Astrocyte (in vitro differentiated cells and primary cell): ENCODE data around the gene ITFG2. TPM values are rescaled to one million over a fixed set of nuclear protein-coding genes. Genes with fewer than 3 reads are reported as not detected.

Experiments used
- DNase-seq: peaks from one replicate; pipeline ENCODE4 v3.0.0-alpha.2; 2010; ENCODE audit warnings: low read depth
- FAIRE-seq: peaks from 2 replicates; lab custom pipeline; 2011; peaks lifted over from hg19 to GRCh38; lab: Jason Lieb, UNC
- H2AFZ ChIP-seq: 2 replicates; pipeline ENCODE4 v1.6.0; 2012; ENCODE audit warnings: low read depth, low read length, inconsistent platforms
- H3K27ac ChIP-seq: 2 replicates; pipeline ENCODE4 v1.5.1; 2011; ENCODE audit warnings: low read depth, low read length, inconsistent platforms
- H3K27me3 ChIP-seq: 2 replicates; pipeline ENCODE4 v1.6.0; 2011; ENCODE audit warnings: low read length, inconsistent platforms; ENCODE audit not compliant: insufficient read depth
- H3K36me3 ChIP-seq: 2 replicates; pipeline ENCODE4 v1.5.1; 2011; ENCODE audit warnings: low read length, inconsistent platforms; ENCODE audit not compliant: insufficient read depth
- H3K4me1 ChIP-seq: 2 replicates; pipeline ENCODE4 v1.5.1; 2011; ENCODE audit warnings: low read length, inconsistent platforms; ENCODE audit not compliant: insufficient read depth
- H3K4me2 ChIP-seq: 2 replicates; pipeline ENCODE4 v1.6.0; 2012; ENCODE audit warnings: low read length, inconsistent platforms
- H3K4me3 ChIP-seq: 2 replicates; pipeline ENCODE4 v1.5.1; 2011; ENCODE audit warnings: low read depth, mild to moderate bottlenecking, low read length, inconsistent platforms; ENCODE audit not compliant: insufficient read depth
- H3K79me2 ChIP-seq: 2 replicates; pipeline ENCODE4 v1.6.0; 2012; ENCODE audit warnings: mild to moderate bottlenecking, low read length, inconsistent platforms; ENCODE audit not compliant: insufficient read depth
- H3K9ac ChIP-seq: 2 replicates; pipeline ENCODE4 v1.6.0; 2012; ENCODE audit warnings: mild to moderate bottlenecking, low read length, inconsistent platforms
- H3K9me3 ChIP-seq: 2 replicates; pipeline ENCODE4 v1.5.1; 2012; ENCODE audit warnings: low read depth, mild to moderate bottlenecking, low read length, inconsistent platforms; ENCODE audit not compliant: insufficient read depth
- H4K20me1 ChIP-seq: 2 replicates; pipeline ENCODE4 v1.6.0; 2012; ENCODE audit warnings: low read length, inconsistent platforms; ENCODE audit not compliant: insufficient read depth
- H3K27ac Mint-ChIP-seq: one replicate; pipeline ENCODE4 v1.8.0; 2021; ENCODE audit warnings: mild to moderate bottlenecking, mixed read lengths; ENCODE audit not compliant: unreplicated experiment
- H3K27me3 Mint-ChIP-seq: one replicate; pipeline ENCODE4 v1.8.0; 2021; ENCODE audit warnings: low read depth, mixed read lengths; ENCODE audit not compliant: unreplicated experiment
- H3K36me3 Mint-ChIP-seq: one replicate; pipeline ENCODE4 v1.8.0; 2021; ENCODE audit warnings: low read depth, mixed read lengths; ENCODE audit not compliant: unreplicated experiment
- H3K4me1 Mint-ChIP-seq: one replicate; pipeline ENCODE4 v1.8.0; 2021; ENCODE audit warnings: low read depth, mixed read lengths; ENCODE audit not compliant: unreplicated experiment
- H3K4me3 Mint-ChIP-seq: one replicate; pipeline ENCODE4 v1.8.0; 2021; ENCODE audit warnings: mild to moderate bottlenecking, moderate library complexity, mixed read lengths; ENCODE audit not compliant: unreplicated experiment
- H3K9me3 Mint-ChIP-seq: one replicate; pipeline ENCODE4 v1.8.0; 2021; ENCODE audit warnings: mild to moderate bottlenecking, mixed read lengths; ENCODE audit not compliant: unreplicated experiment
- EZH2 ChIP-seq: IDR thresholded peaks from 2 replicates; pipeline ENCODE4 v1.6.1; 2012; ENCODE audit warnings: mild to moderate bottlenecking, low read length, inconsistent platforms; ENCODE audit not compliant: insufficient read depth
- total RNA-seq: library from RNA; stranded (reverse); gene quantifications from 2 replicates; pipeline ENCODE4 v1.2.1, GENCODE V29; 2021
- TF ChIP-seq, protein P1 (sequence below): IDR thresholded peaks from 2 replicates; pipeline ENCODE4 v1.5.1; 2011; ENCODE audit warnings: low read depth, mild to moderate bottlenecking, inconsistent platforms, low read length, moderate library complexity; ENCODE audit not compliant: insufficient read depth

The ITFG2 gene
- total RNA-seq, 1 donor from 2014 or later, result 20.2 TPM

DNA sequence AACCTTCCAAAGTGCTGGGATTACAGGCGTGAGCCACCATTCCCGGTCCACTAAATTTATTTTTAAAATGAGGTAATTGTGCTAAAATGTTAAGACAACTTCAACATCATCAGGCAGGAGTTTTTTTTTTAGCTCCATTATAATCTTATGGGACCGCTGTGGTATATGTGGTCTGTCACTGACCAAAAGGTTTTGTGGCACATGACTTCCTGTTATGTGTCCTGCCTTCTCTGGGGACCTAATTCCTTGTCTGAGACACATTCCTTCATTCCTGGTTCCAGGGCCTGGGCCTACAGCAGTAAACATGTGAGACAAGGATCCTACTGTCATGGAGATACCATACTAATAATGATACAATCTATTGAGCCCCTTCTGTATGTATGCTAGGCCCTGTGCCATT, 39.5 kb downstream of the ITFG2 start:
- H3K27ac ChIP-seq, result no peak overlapping the region
- no peak for FAIRE-seq
- H3K4me3 ChIP-seq, result no peak overlapping the region
- no peak overlapping the region for H3K4me2 ChIP-seq
- Mint-ChIP-seq H3K4me3 (no peak overlapping the region), H3K27me3 (no peaks in the 10 kb centered on the region), H3K4me1 (peaks cover 18% of the 10 kb centered on the region), H3K27ac (no peak overlapping the region), H3K9me3 (no peaks in the 10 kb centered on the region), H3K36me3 (peaks cover 5% of the 10 kb centered on the region)
- H3K9me3 ChIP-seq, result no peaks in the 10 kb centered on the region
- no peaks in the 10 kb centered on the region for H4K20me1 ChIP-seq
- no peaks in the 10 kb centered on the region for H3K36me3 ChIP-seq
- no peak overlapping the region for H3K9ac ChIP-seq
- H2AFZ ChIP-seq, result no peak overlapping the region
- H3K4me1 ChIP-seq, result peaks cover 9% of the 10 kb centered on the region
- no peaks in the 10 kb centered on the region for H3K27me3 ChIP-seq
- no peaks in the 10 kb centered on the region for H3K79me2 ChIP-seq
- TF ChIP-seq, protein P1, sequence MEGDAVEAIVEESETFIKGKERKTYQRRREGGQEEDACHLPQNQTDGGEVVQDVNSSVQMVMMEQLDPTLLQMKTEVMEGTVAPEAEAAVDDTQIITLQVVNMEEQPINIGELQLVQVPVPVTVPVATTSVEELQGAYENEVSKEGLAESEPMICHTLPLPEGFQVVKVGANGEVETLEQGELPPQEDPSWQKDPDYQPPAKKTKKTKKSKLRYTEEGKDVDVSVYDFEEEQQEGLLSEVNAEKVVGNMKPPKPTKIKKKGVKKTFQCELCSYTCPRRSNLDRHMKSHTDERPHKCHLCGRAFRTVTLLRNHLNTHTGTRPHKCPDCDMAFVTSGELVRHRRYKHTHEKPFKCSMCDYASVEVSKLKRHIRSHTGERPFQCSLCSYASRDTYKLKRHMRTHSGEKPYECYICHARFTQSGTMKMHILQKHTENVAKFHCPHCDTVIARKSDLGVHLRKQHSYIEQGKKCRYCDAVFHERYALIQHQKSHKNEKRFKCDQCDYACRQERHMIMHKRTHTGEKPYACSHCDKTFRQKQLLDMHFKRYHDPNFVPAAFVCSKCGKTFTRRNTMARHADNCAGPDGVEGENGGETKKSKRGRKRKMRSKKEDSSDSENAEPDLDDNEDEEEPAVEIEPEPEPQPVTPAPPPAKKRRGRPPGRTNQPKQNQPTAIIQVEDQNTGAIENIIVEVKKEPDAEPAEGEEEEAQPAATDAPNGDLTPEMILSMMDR, result no peak
- no peak for TF ChIP-seq EZH2
- no peak for DNase-seq

DNA sequence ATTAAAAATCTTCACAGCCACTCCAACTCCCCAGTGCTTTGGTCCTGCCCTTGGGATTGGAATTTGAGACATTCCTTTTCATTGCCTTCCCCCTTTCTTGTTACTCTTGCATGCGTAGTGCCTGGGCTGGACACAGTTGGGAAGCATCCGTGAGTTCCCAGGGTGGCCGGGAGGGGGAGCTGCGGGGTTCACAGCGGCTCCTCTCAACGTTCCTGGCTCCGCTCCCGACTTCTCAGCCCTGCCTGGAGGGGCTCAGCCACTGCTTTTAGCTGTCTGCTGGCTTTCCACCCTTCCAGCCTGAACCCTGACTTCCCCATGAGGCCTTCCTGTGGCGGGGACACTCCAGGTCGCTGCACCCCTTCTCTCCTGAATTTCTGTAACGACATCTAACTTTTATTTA, 41.2 kb downstream of the ITFG2 start:
- FAIRE-seq, result peak; percentile 23

More for the DNA sequence above, 41.2 kb downstream of the ITFG2 start:
- Histone ChIP-seq H3K79me2 (no peaks in the 10 kb centered on the region), H2AFZ (no peak overlapping the region), H3K4me1 (peaks cover 9% of the 10 kb centered on the region), H3K27me3 (no peaks in the 10 kb centered on the region), H3K4me3 (no peak overlapping the region), H3K9ac (no peak overlapping the region), H3K36me3 (no peaks in the 10 kb centered on the region), H3K9me3 (no peaks in the 10 kb centered on the region), H3K4me2 (no peak overlapping the region), H4K20me1 (no peaks in the 10 kb centered on the region), H3K27ac (no peak overlapping the region)
- Mint-ChIP-seq H3K4me3 (peak overlapping the region; percentile 16), H3K36me3 (peaks cover 5% of the 10 kb centered on the region), H3K27ac (no peak overlapping the region), H3K4me1 (peaks cover 15% of the 10 kb centered on the region), H3K9me3 (no peaks in the 10 kb centered on the region), H3K27me3 (peaks cover 1% of the 10 kb centered on the region)
- DNase-seq, result peak; percentile 49
- TF ChIP-seq EZH2, result no peak
- TF ChIP-seq, protein P1, result peak; percentile 79
